ENCODE results near the gene SDC1. TPM values are rescaled to one million over a fixed set of nuclear protein-coding genes. Genes with fewer than 3 reads are reported as not detected.

SDC1 gene
- total RNA-seq, 2 experiments from 2014 or later = 0.10 TPM; not detected in 1

DNA sequence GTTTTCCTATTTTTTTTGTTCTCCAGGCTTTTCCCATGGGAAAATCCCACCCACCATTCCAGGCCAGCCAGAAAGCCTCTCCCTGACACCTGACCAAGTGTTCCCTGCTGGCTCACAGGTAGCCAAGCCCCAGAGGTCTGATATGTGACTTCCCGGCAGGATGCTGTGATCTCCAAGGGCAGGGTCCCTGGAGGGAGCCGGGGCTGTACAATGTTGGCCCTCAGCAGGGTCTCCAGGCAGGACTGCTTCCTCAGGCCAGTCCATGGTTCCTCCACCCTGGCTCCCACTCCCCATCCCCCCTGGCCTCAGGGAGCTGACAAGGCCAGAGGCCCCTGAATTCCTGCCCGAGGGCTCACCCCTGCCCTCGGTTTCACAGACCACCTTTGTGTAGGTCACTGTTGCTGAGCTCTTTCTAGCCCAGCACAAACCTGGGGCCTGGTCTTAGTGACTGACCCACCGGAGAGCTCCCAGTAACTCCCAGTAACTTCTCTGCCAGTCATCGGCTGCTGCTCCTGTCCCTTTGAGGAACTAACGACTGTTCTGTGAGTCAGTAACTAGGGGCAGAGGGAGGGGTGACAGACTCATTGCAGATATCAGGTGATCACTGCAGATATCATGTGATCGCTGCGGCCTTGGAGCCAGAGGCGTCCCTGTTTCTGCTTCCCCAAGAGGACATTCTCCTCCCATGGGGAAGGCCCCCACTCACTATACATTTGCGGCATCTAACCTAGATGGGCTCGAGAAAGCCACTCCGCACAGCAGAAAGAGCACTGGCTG, 38.7 kb downstream of the SDC1 start:
- no peaks in the 10 kb centered on the region for H3K36me3 ChIP-seq (ENCODE audit: insufficient read depth, low read length)
- no peak overlapping the region for H3K4me2 ChIP-seq (ENCODE audit: low read length)
- H3K79me2 ChIP-seq (ENCODE audit: insufficient read depth, low read depth, low read length) = no peaks in the 10 kb centered on the region
- DNase-seq (ENCODE audit: low spot score) = no peak
- intact Hi-C loops (cut with micrococcal nuclease; ENCODE audit: unreplicated experiment) = no loop called here
- H3K4me1 ChIP-seq (ENCODE audit: insufficient read depth, low read length, poor library complexity, severe bottlenecking) = no peaks in the 10 kb centered on the region
- ChIA-PET CTCF (ENCODE audit: unreplicated experiment) (no interaction called here), POLR2A (no interaction called here)
- no peak for TF ChIP-seq EZH2phosphoT487 (IDR thresholded peaks at IDR 0.05; ENCODE audit: borderline replicate concordance, low read depth, low read length)
- TF ChIP-seq, protein P1, sequence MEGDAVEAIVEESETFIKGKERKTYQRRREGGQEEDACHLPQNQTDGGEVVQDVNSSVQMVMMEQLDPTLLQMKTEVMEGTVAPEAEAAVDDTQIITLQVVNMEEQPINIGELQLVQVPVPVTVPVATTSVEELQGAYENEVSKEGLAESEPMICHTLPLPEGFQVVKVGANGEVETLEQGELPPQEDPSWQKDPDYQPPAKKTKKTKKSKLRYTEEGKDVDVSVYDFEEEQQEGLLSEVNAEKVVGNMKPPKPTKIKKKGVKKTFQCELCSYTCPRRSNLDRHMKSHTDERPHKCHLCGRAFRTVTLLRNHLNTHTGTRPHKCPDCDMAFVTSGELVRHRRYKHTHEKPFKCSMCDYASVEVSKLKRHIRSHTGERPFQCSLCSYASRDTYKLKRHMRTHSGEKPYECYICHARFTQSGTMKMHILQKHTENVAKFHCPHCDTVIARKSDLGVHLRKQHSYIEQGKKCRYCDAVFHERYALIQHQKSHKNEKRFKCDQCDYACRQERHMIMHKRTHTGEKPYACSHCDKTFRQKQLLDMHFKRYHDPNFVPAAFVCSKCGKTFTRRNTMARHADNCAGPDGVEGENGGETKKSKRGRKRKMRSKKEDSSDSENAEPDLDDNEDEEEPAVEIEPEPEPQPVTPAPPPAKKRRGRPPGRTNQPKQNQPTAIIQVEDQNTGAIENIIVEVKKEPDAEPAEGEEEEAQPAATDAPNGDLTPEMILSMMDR (conservative IDR thresholded peaks at IDR 0.05; ENCODE audit: low read length) = no peak
- no peak overlapping the region for H3K4me3 ChIP-seq (ENCODE audit: low read depth, low read length, poor library complexity, severe bottlenecking)
- H4K20me1 ChIP-seq (ENCODE audit: insufficient read depth, low read length) = no peaks in the 10 kb centered on the region
- no peaks in the 10 kb centered on the region for H3K9me2 ChIP-seq (ENCODE audit: insufficient read depth, low read length)
- no peak overlapping the region for H3K27ac ChIP-seq (ENCODE audit: low read depth, low read length, poor library complexity, severe bottlenecking)
- no peaks in the 10 kb centered on the region for H3K9me3 ChIP-seq (ENCODE audit: low read length)
- BruUV-seq (replicated peaks) = no TSS peak
- no peak overlapping the region for H2AFZ ChIP-seq (ENCODE audit: low read length)

DNA sequence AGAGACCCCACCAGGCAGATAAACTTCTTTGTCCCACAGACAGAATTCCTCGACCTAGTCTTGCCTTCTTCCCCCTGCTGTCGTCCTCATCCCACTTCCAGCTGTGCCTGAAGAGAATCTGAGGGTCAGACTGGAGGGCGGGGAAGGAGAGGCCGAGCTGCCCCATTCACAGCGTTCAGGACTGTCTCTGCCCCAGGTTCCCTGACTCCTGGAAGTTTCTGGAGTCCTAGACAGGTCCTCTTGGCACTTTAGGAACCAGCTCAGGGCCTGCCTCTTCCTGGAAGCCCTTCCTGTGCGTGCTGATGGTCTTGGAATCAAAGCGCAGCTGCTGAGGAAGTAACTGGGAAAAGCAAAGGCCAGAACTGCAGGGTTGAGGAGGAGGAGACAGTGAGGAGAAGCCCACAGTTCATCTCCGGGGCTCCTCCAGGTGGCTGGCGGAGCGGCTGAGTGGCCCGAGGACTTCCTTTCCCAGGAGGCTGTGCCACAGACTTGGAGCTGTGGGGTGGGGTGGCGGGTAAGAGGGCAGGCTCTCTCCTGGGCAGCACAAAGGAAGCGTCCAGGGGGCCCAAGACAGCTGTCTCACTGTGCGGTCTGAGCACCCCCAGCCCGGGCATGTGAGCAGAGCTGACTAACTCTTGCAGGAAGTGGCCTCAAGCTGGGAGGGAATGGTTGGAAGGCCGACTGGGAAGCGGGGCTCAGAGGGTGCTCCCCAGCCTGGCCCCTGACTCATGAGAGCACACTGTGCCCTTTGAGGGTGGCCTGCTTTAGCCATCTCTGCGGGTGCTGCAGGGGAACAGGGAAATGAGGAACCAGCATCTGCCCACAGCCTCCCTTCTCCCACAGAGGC, 39.5 kb downstream of the SDC1 start:
- Histone ChIP-seq H3K9me3 (ENCODE audit: low read length) (no peaks in the 10 kb centered on the region), H3K4me1 (ENCODE audit: insufficient read depth, low read length, poor library complexity, severe bottlenecking) (no peaks in the 10 kb centered on the region), H3K79me2 (ENCODE audit: insufficient read depth, low read depth, low read length) (no peaks in the 10 kb centered on the region), H4K20me1 (ENCODE audit: insufficient read depth, low read length) (no peaks in the 10 kb centered on the region), H3K27ac (ENCODE audit: low read depth, low read length, poor library complexity, severe bottlenecking) (no peak overlapping the region), H3K4me2 (ENCODE audit: low read length) (no peak overlapping the region), H2AFZ (ENCODE audit: low read length) (no peak overlapping the region), H3K36me3 (ENCODE audit: insufficient read depth, low read length) (no peaks in the 10 kb centered on the region), H3K9me2 (ENCODE audit: insufficient read depth, low read length) (no peaks in the 10 kb centered on the region), H3K4me3 (ENCODE audit: low read depth, low read length, poor library complexity, severe bottlenecking) (no peak overlapping the region)
- intact Hi-C loops (cut with micrococcal nuclease; ENCODE audit: unreplicated experiment) = no loop called here
- ChIA-PET CTCF (ENCODE audit: unreplicated experiment) (no interaction called here), POLR2A (interaction anchor here (0.7 kb wide), 1 partner anchor 140 kb away, joined by 3 read pairs; no protein-coding TSS in a partner anchor)
- TF ChIP-seq, protein P1 (conservative IDR thresholded peaks at IDR 0.05; ENCODE audit: low read length) = no peak
- no peak for TF ChIP-seq EZH2phosphoT487 (IDR thresholded peaks at IDR 0.05; ENCODE audit: borderline replicate concordance, low read depth, low read length)
- no TSS peak for BruUV-seq (replicated peaks)
- DNase-seq (ENCODE audit: low spot score) = no peak
